Left hindlimb (tissue), 1 donor: ENCODE data around the gene FXYD6.
"Not testable (repeated sequence)": the region's sequence is repeated elsewhere in the genome, so short reads cannot be mapped to it uniquely, and the experiment has no call there.

Source experiments
- DNase-seq: peaks from one replicate; pipeline ENCODE4 v3.0.0-alpha.2; 2018

Gene FXYD6

DNA sequence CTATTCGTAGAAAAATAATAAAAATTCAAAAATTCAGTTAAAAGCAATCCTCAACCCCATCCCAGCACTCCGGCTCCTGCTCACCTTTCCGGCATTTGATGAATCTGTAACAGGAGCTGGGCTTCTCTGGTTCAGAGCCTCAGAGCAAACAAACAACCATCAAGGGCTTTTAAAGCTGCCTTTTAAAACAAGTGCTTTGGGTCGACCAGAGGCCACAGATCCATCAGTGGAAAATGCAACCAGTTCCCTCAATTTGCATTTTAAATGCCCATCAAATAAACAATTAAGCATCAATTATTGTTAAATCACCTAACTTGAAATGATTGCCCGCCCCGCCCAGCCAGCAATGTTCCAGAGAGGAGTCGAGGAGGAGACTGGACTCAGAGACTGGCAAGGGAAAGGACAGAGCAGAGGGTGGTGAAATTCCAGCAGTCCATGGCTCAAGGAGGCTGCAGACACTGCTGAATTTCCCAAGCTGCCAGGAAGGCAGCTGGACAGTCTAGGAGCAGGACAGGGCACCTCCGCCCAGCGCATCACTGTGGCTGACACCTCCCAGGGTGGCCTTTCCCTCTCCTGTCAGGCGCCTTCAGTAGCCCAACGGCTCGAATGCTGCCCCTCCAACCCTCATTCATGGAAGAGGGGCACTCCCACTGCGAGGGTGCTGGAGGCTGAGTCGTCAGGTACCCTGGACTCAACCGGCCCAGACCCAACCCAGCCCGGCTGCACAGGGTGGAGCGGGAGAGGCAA, 7.5 kb downstream of the FXYD6 start:
- no peak for DNase-seq

- no peak for DNase-seq
Observed at GRCh38 chr11:117868088-117868487, 8.4 kb downstream of the FXYD6 start.

- DNase-seq, result no peak
Observed at GRCh38 chr11:117866526-117866925, 9.9 kb downstream of the FXYD6 start.

DNA sequence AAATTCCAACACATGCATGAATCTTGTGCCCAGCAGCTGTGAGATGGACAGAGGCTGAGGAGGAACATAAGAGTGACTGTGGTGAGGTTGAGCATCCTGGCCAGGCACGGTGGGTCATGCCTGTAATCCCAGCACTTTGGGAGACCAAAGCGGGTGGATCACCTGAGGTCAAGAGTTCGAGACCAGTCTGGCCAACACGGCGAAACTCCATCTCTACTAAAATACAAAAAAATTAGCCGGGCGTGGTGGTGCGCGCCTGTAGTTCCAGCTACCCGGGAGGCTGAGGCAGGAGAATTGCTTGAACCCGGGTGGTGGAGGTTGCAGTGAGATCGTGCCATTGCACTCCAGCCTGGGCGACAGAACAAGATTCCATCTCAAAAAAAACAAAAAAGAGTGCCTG, 10.9 kb downstream of the FXYD6 start:
- not testable (repeated sequence) for DNase-seq

DNA sequence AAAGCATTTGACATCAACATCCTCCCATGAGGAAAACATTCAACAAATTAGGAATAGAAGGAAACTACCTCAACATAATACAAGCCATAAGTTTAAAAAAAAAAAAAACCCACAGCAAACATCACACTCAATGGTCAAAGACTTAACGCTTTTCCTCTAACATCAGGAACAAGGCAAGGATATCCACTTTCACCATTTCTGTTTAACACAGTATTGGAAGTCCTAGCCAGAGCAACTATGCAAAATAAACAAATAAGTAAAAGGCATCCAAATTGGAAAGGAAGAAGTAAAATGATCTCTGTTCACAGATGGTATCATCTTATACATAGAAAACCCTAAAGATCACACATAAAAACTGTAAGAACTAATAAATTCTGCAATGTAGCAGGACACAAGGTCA, 13.1 kb downstream of the FXYD6 start:
- DNase-seq, result no peak

DNA sequence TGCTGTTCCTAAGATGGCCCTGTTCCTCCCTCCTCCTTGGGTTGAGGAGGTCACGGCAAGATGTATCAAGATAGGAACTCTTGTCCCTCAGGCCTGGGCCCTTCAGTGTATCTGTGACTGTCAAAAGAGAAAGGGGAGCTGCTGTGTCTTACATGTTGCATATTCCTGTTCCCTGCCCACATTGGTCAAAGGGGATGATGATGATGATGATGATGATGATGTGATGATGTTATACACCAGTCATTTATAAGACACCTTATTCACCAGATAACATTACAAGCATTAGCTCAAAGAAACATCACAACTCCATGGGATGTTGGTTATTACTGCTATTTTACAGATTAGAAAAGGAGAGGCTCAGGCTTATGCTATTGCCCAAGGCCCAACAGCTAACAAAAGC, 13.7 kb downstream of the FXYD6 start:
- DNase-seq, result no peak

GRCh38 chr11:117862019-117862725, 14.3 kb downstream of the FXYD6 start:
- peak; percentile 55 for DNase-seq

- peak; percentile 75 for DNase-seq
Observed at GRCh38 chr11:117861151-117862018, 15.1 kb downstream of the FXYD6 start.

DNA sequence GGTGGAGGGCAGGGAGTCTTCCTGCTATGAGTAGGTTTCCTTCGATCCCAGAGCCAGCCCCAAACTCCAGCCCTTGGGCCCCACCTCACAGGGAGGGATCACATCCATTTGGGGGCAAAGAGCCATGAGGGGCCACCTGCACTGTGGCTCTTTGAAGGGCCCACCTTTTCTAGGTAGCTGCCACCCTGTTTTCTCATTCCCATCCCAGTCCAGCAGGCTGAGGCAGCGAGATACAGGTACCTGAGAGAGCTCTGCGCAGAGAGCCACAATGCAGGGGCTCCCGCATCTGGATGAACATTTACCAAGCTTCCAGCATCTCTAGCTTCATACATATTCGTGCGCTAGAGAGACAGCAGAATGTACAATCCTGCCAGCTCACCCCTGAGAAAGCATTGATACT, 16.3 kb downstream of the FXYD6 start:
- DNase-seq, result peak; percentile 22

DNA sequence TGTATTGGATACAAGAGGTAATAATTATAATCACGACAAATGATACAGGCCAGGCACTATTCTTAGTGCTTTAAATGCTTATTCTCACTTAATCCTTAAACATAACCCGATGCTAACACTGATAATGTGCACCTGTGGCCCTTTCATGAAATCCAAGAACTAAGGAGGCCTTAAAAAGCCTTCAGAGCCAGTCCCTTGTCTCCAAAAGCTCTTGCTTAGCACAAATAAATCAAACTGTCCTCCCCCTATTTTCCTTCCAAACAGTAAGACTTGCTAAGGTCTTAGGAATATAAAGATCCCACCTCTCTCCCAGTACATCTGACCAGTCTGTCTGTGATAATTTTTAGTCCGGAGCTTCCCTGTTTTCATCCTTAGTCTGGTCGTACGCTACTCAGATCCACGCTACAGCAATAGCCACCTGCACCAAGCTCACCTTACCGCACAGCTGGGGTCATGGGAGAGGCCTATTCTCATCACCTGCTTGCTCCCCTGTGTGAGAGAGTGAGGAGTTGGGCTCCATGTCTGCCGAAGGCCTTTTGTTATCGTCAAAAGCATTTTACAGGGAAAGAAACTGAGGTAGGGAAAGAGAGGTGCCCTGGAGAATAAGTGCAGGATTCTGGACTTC, 16.9 kb downstream of the FXYD6 start:
- peak; percentile 8 for DNase-seq

- peak; percentile 26 for DNase-seq
Observed at GRCh38 chr11:117859061-117859460, 17.4 kb downstream of the FXYD6 start.

DNA sequence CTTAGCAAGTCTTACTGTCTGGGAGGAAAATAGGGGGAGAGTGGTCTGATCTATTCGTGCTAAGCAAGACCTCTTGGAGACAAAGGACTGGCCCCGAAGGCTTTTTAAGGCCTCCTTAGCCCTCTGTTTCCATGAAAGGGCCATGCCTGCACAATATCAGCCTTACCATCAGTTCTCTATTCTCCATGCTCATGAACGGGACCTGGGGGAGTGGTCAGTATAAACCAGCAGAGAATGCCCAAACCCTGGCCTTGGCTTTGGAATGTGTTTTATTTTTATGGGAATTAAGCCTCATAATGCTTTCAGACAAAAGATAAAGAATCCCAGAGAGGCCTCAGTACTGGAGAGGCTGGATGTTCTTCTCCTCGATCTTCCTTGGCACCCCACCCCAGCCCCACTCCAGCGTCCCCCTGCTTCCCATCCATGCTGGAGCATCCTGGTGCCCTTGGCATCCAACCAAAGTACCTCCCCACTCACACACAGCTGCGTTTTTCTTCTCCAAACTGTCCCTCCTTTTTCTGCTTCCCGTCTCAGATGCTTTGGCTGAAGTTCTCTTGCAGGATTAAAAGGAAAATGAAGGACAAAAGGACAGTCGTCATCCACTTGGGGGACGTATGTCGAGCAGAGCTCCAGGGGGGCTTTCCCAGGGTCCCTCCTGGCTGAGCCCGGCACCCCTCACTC, 18.6 kb downstream of the FXYD6 start:
- DNase-seq, result peak; percentile 34

DNA sequence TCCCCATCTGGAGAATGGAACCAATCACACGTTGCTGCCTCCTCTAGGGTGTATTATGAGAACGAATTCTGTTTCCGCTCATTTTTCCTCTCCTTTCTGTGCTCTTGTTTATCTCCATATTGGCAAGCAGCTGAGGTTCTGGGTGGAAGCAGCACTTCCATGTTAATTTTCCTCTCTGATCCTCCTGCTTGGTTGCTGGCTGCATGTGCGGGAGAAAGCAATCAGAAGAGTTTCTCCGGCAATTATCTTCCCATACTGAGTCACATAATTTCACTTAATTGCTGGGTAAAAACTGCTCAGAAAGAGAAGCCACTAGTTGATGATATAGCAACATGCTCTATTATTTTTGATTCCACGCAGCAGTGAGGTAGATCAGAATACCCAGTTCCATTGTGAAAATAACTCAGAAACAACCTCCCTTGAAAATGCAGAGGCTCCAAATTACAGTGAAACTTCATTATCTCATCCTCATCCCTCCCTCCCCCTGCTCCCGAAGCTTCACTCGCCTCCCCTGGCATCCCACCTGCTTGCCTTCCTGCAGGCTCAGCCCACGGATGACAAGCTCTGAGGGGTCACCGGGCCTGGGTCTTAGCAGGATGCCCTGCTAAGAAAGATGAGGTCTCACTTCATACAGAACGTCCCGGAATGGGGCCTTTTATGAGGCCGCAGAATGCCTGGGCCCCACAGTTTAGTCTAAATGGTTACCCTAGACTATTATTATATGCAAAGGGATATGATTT, 20.4 kb downstream of the FXYD6 start:
- DNase-seq, result peak; percentile 47

GRCh38 chr11:117855186-117855845, 21.1 kb downstream of the FXYD6 start:
- DNase-seq, result peak; percentile 49

DNA sequence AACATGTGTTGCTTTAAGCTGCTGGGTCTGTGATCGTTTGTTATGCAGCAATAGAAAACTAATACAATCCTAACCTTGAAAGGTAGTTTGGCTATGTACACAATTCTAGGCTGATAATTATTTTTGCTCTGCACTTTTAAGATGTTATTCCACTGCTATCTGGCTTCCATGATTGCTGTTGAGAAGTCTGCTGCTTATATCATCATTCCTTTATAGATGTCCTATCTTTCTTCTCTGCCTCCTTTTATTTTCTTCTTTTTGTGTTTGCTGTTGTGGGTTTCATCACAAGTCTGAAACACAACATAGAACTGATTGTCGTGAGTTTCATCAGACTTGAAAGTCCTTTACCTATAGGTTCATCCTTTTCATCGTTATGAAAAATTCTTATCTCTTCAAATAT, 24.1 kb downstream of the FXYD6 start:
- no peak for DNase-seq

DNA sequence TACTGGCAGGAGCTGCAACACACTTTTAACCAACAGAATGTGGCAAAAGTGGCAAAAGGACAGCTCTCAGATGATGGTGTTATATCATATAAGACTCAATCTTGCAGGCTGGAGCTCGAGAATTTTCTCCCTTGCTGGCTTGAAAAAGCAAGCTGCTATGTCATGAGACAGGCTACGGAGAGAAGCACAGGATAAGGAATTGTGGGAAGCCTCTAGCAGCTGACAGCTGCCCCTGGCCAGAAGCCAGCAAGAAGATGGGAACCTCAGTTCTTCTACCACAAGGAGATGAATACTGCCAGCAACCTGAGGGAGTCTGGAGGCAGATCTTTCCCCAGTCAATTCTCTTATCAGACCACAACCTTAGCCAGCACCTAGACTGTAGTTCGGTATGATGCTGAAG, 24.6 kb downstream of the FXYD6 start:
- peak; percentile 39 for DNase-seq

DNA sequence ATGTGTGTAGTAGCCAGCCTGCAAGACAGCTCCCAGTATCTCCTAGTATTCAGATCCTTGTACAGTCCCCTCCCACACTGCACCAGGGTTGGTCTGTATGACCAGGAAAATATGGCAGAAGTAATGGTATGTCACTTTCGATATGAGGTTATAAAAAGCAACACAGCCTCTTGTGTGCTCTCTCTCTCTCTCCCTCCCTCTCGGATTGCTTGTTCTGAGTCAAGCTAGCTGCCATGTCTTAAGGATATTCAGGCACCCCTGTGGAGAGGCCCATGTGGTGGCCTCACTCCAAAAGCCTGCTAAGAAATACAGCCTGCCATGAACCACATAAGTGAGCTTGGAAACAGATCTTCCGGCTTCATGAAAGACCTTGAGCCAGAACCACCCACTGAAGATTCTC, 25.4 kb downstream of the FXYD6 start:
- peak; percentile 74 for DNase-seq

- peak; percentile 19 for DNase-seq
Observed at GRCh38 chr11:117849781-117850414, 26.6 kb downstream of the FXYD6 start.

- DNase-seq, result peak; percentile 82
Observed at GRCh38 chr11:117843666-117844484, 32.6 kb downstream of the FXYD6 start.
